Duodenal mucosa (tissue), 2 donors: ENCODE measurements around the gene KRT4.
"Not testable (repeated sequence)": the region's sequence is repeated elsewhere in the genome, so short reads cannot be mapped to it uniquely, and the experiment has no call there.

Experiments used
- H3K27ac ChIP-seq: one replicate; pipeline ENCODE4 v1.7.0; 2013; ENCODE audit warnings: low read depth, low read length
- H3K27me3 ChIP-seq, 2 donors: one replicate each; pipeline ENCODE4 v1.7.0; 2013; ENCODE audit warnings: low read length in 2 of 2, control low read depth in 1 of 2; ENCODE audit not compliant: insufficient read depth in 2 of 2, control insufficient read depth in 1 of 2
- H3K36me3 ChIP-seq, 2 donors: one replicate each; pipeline ENCODE4 v1.7.0; 2013; ENCODE audit warnings: low read length in 2 of 2, control low read depth in 1 of 2; ENCODE audit not compliant: insufficient read depth in 2 of 2, control insufficient read depth in 1 of 2
- H3K4me1 ChIP-seq, 2 donors: one replicate each; pipeline ENCODE4 v1.7.0; 2013; ENCODE audit warnings: low read length in 2 of 2, control low read depth in 1 of 2; ENCODE audit not compliant: insufficient read depth in 2 of 2, control insufficient read depth in 1 of 2
- H3K4me3 ChIP-seq, 2 donors: one replicate each; pipeline ENCODE4 v1.7.0; 2013; ENCODE audit warnings: low read length in 2 of 2, low read depth in 1 of 2
- H3K9ac ChIP-seq, 2 donors: one replicate each; pipeline ENCODE4 v1.7.0; 2013; ENCODE audit warnings: low read length in 2 of 2, low read depth in 1 of 2
- H3K9me3 ChIP-seq, 2 donors: one replicate each; pipeline ENCODE4 v1.7.0; 2013; ENCODE audit warnings: low read length in 2 of 2, control low read depth in 1 of 2; ENCODE audit not compliant: control insufficient read depth in 1 of 2

Gene KRT4

DNA sequence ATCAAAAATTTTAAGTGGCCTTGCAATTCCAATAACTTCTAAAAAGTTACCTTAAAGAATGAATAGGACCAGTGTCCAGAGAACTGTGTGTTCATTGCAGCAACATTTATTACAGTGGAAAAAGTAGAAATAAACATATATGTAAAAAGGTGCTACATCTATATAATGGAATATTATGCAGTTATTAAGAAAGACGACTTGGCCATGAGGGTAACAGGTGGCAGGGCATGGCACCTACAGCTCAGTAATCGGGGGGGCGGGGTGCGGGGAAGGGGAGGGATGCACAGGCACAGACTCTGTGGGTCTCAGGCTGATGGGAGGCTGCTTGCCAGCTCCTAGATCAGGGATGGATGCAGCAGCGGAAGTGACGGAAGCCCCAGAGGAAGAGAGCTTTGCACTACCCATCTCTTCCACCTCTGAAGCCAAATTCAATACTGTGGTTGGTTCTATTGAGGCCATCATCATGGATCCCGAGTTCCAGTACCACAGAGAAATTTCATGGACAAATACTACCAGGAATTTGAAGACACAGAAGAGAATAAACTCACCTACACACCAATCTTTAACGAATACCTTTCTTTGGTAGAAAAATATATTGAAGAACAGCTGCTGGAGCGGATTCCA lies 50.8 kb downstream of the KRT4 start:
- no peak overlapping the region for H3K27ac ChIP-seq
- no peak overlapping the region for H3K4me3 ChIP-seq
- H3K27me3 ChIP-seq, result peaks cover 3 to 4% of the 10 kb centered on the region in 2 donors
- no peaks in the 10 kb centered on the region for H3K36me3 ChIP-seq
- no peak overlapping the region for H3K9ac ChIP-seq
- no peaks in the 10 kb centered on the region for H3K4me1 ChIP-seq
- peaks cover 10 to 12% of the 10 kb centered on the region in 2 donors for H3K9me3 ChIP-seq

DNA sequence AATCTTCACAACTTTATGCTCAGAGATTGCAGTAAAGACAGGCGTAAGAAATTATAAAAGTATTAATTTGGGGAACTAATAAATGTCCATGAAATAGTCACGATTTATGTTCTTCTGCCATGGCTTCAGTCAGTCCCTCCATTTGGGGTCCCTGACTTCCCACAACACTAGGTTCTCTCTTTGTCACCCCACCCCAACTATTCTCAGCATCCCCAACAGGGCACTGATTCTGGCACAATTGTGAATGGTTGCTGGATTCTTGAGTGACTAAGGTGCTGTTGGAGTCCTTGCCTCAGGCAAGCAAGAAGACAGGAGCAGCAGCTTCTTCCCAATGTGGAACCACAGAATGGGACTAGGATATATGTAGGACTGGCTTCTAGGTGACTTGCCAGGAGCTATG lies 52.1 kb downstream of the KRT4 start:
- peaks cover 3 to 4% of the 10 kb centered on the region in 2 donors for H3K27me3 ChIP-seq
- H3K4me3 ChIP-seq, result no peak overlapping the region
- no peak overlapping the region for H3K9ac ChIP-seq
- H3K36me3 ChIP-seq, result no peaks in the 10 kb centered on the region
- H3K27ac ChIP-seq, result no peak overlapping the region
- peaks cover 10 to 12% of the 10 kb centered on the region in 2 donors for H3K9me3 ChIP-seq
- H3K4me1 ChIP-seq, result no peaks in the 10 kb centered on the region

DNA sequence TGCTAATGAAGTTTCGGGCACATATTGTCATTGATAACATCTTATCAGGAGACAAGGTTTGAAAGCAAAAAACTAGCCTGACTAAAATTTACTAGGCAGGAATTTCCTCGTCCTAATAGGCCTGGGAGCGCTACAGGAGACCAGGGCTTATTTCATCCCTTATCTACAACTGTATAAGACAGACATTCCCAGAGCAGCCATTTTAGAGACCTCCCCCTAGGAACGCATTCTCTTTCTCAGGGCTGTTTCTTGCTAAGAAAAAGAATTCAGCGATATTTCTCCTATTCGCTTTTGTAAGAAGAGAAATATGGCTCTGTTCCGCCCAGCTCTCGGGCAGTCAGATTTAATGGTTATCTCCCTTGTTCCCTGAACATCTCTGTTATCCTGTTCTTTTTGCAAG lies 52.7 kb downstream of the KRT4 start:
- H3K9ac ChIP-seq, H3K27me3 ChIP-seq, H3K27ac ChIP-seq, H3K4me1 ChIP-seq, H3K36me3 ChIP-seq, H3K4me3 ChIP-seq: not testable (repeated sequence)
- peaks cover 10 to 12% of the 10 kb centered on the region in 2 donors for H3K9me3 ChIP-seq

DNA sequence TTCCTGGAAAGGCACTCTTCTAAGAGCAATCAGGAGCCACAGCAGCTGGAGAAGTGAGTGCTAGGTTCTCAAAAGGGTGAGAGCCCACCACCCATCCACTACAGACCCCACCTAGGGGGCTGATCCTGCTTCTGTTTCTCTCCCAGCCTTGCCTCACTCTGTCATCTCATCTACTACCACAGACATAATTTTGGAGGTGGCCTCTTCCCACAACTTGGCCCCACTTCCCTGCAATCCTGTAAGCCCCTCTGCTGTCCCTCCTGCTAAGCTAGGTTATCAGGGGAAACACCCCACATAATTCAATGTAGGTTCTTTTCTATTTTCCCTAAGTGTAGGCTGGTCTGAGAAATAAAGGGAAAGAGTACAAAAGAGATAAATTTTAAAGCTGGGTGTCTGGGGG lies 53.3 kb downstream of the KRT4 start:
- H3K9ac ChIP-seq, result no peak overlapping the region
- no peaks in the 10 kb centered on the region for H3K36me3 ChIP-seq
- no peak overlapping the region for H3K27ac ChIP-seq
- peaks cover 10 to 12% of the 10 kb centered on the region in 2 donors for H3K9me3 ChIP-seq
- H3K27me3 ChIP-seq, result peaks cover 0 to 4% of the 10 kb centered on the region in 2 donors
- H3K4me1 ChIP-seq, result no peaks in the 10 kb centered on the region
- no peak overlapping the region for H3K4me3 ChIP-seq

- H3K27ac ChIP-seq, result no peak overlapping the region
- peaks cover 0 to 4% of the 10 kb centered on the region in 2 donors for H3K27me3 ChIP-seq
- no peaks in the 10 kb centered on the region for H3K4me1 ChIP-seq
- no peak overlapping the region for H3K4me3 ChIP-seq
- H3K36me3 ChIP-seq, result no peaks in the 10 kb centered on the region
- no peak overlapping the region for H3K9ac ChIP-seq
- peaks cover 10 to 12% of the 10 kb centered on the region in 2 donors for H3K9me3 ChIP-seq
These were observed 54.2 kb downstream of the KRT4 start for GRCh38 chr12:52759695-52760094.

DNA sequence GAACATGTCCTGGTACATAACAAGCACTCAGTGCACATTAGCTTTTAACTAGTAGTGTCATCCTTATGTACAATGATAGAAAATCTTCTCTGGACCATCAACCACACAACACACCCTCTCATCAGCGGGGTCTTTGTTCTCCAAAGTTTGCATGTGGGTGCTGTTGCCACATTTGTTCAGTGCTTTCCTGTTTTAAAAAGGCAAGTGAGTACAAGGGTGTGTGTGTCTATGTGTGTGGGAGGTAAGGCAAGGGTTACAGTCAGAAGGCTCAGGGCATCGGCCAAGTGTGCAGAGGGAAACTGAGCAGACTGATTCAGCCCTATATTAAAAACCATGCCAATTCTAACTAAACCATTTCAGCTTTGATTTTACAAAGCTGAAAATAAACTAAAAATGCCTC lies 54.7 kb downstream of the KRT4 start:
- H3K36me3 ChIP-seq, result no peaks in the 10 kb centered on the region
- H3K27ac ChIP-seq, result no peak overlapping the region
- peaks cover 0 to 4% of the 10 kb centered on the region in 2 donors for H3K27me3 ChIP-seq
- peaks cover 10 to 12% of the 10 kb centered on the region in 2 donors for H3K9me3 ChIP-seq
- no peak overlapping the region for H3K9ac ChIP-seq
- H3K4me1 ChIP-seq, result no peaks in the 10 kb centered on the region
- H3K4me3 ChIP-seq, result no peak overlapping the region

DNA sequence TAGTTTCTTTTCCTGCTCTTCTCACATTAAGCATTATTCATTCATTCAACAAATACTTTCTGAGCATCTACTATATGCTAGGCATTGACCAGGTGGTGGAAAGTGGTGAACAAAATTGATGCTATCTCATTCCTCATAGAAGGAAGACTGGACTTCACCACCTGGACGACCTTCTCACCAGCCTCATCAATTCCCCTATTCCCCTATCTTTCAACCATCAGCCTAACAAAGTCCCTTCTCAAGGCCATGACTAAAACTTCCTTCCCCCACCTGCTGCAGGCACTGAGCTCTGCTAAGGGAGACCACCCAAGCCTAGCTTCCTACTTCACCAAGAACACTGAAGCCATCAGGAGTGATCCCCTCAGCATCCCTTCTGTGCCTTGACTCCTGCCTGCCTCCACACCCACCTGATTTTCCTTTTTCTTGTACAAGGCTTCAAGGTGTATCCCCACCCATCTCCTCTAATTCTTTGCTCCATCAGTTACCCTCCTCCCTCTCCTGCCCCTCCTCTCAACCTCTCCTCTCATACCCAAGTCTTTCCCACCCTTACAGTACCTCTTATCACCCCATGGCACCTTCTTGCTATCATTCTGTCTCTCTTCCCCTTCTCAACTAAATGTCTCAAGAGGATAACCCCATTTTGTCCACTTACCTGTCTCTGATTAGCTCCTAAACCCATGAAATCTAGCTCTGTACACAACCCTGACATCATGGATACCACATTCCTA lies 56.3 kb downstream of the KRT4 start:
- Histone ChIP-seq H3K27me3 (peaks cover 4% of the 10 kb centered on the region in 2 donors), H3K4me1 (no peaks in the 10 kb centered on the region), H3K9ac (no peak overlapping the region), H3K4me3 (no peak overlapping the region), H3K36me3 (no peaks in the 10 kb centered on the region), H3K27ac (no peak overlapping the region), H3K9me3 (peaks cover 10 to 12% of the 10 kb centered on the region in 2 donors)
